Hypothalamus (tissue), 51 donors: ENCODE results near the gene OR10V1.

Experiments used
- DNase-seq, 51 donors: peaks; one replicate each; lab custom pipeline; 2025; lab: John Stamatoyannopoulos, UW

The OR10V1 gene, protein sequence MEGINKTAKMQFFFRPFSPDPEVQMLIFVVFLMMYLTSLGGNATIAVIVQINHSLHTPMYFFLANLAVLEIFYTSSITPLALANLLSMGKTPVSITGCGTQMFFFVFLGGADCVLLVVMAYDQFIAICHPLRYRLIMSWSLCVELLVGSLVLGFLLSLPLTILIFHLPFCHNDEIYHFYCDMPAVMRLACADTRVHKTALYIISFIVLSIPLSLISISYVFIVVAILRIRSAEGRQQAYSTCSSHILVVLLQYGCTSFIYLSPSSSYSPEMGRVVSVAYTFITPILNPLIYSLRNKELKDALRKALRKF

DNA sequence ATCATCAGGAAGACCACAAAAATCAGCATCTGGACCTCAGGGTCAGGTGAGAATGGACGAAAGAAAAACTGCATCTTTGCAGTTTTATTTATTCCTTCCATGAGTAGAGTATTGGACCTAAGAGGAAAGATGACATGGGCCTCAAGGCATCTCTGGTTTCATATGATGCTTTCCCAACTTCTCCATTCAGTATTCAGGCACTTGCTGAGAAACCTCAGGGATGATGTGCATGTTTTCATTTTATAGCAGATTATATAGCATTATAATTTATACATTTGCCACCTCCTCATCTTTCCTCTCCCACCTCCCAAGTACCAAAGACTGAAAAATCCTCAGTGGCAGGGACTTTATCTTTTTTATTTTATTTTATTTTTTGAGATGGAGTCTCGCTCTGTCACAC, at the start of gene OR10V1:
OR10V1 (minus strand) TSS at position 101 of the 400 bp plus-strand sequence; CDS start at position 101, 0 bp downstream.
- DNase-seq: no peak

DNA sequence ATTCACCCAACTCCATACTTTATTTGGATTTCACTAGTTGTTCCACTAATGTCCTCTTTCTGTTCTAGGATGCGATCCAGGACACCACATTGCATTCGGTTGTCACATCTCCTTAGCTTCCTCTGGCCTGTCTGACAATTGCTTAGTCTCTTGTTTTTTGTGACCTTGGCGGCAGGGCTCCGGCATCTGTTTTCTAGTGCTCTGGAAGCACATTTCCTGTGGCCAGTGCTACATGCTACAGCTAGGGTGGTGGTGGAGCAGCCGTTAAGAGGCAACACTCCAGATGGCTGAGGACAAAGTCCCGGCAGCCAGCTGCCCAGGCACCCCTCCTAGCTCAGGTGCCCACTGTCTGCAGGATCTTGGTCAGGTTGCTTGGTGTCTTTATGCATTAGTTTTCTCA, 48.3 kb upstream of the OR10V1 start:
- DNase-seq: no peak

GRCh38 chr11:59760771-59761170, 47.1 kb upstream of the OR10V1 start:
- no peak for DNase-seq

GRCh38 chr11:59759900-59760299, 46.3 kb upstream of the OR10V1 start:
- DNase-seq: no peak

- no peak for DNase-seq
Measured at GRCh38 chr11:59758401-59759037, 44.9 kb upstream of the OR10V1 start.

DNA sequence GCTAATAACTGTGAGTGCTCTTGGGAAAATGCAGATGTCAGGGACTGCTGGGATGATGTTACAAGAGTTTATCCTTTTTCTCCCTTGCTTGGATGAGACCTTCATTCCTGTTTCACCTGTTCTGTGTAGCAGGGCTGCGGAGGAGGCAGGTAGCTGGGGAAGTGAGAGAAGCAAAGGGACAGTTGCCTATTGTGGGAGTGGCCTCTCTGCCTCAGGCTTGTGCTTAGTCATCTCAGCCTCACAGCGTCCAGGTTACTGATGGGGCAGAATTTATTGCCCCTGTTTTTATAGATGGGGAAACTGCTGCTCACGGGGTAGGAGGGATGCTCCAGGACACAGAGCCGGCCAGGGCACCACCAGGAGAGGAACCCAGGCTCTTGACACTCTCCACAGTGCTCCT, 43.2 kb upstream of the OR10V1 start:
- DNase-seq: no peak

DNA sequence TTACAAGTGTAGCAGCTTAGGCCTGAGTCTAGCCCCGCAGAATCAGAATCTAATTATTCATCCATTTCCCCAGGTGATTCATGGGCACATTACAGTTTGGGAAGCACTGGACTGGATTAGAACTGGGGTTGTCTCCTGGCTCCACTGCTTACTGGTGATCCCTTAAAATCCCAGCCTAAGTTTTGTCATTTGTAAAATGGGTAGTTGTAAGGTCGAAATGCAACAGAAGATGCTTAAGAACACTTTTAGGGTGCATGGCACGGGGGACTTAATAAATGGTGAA, 42.9 kb upstream of the OR10V1 start:
- no peak for DNase-seq

- peak in 45 of 51 donors; percentile 15 to 79 (median 48) for DNase-seq
Measured at GRCh38 chr11:59755701-59756557, 42.3 kb upstream of the OR10V1 start.

DNA sequence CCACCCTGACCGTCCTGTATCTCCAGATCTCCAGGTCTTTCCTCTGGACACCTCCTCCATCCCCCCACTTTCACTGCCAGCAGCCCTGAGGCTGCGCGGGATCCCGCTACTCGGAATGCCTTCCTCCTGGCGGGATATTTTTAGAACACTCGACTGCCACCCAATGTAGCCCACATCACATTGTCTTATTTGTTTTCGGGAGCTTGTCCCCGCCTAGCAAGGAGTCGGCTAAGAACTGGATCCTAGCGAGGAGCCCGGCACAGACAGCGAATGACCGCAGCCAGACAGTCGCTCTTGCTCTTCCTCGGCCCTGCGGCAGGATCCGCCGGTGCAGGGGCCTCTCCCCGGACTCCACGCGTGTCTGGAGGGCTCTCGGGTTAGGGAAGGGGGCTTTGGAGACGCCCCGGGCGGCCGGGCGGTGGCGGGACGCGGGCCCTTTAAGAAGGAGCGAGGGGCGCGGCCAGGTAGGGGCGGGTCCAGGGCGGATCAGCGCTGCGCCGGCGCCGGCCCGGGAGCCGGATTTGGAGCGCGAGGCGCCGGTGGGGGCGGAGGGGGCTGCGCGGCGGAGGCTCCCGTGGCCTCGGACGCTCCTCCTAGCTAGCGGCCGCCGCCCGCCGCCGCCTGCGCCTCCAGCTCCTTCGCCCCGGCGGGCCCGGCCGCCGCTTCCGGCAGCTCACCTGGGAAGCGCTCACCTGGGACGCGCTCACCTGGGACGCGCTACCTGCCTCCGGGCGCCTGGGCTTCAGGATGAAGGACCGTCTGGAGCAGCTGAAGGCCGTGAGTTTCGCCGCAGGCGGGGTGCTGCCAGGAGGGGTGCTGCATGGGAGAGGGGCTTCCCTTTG, 41.4 kb upstream of the OR10V1 start, which contains the start of gene STX3:
STX3 (plus strand) TSS at position 518 of the 842 bp plus-strand sequence; CDS start at position 748, 230 bp downstream.
- DNase-seq: peak in 37 of 51 donors; percentile 6 to 74 (median 42)

DNA sequence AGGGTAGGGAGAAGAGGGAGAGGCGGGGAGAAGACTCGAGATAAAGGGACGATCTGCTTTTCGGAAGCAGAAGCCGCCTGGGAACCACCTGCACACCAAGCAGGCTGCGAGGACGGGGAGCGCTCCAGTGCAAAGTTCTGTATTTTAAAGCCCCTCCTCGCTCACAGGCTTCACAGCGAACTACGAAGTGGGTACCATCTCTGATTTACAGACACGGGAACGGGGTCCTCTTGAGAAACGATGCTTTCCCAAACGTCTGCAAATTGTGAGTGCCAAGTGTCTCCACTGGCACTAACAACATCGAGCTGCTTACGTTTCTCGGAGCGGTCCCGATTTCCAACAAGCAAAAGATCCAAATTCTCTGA, 40.8 kb upstream of the OR10V1 start:
- DNase-seq: peak in 7 of 51 donors; percentile 13 to 73 (median 30)

- peak; percentile 21 to 89 (median 67) for DNase-seq
Measured at GRCh38 chr11:59753650-59754493, 40.2 kb upstream of the OR10V1 start.

DNA sequence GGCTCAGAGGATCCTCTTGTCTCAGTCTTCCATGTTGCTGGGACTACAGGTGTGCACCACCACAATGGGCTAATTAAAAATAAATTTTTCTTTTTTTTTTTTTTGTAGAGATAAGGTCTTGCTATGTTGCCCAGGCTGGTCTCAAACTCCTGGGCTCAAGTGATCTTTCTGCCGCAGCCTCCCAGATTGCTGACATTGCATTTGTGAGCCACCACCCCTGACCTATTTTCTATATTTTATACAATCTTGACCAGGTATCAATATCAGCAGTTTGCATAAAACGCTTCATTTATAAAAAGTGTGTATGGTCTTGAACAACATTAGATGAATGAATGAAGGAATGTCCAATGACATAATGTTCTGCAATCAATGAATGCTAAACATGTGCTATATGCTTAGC, 32.5 kb upstream of the OR10V1 start:
- no peak for DNase-seq

- no peak for DNase-seq
Measured at GRCh38 chr11:59730896-59731565, 17.4 kb upstream of the OR10V1 start.

DNA sequence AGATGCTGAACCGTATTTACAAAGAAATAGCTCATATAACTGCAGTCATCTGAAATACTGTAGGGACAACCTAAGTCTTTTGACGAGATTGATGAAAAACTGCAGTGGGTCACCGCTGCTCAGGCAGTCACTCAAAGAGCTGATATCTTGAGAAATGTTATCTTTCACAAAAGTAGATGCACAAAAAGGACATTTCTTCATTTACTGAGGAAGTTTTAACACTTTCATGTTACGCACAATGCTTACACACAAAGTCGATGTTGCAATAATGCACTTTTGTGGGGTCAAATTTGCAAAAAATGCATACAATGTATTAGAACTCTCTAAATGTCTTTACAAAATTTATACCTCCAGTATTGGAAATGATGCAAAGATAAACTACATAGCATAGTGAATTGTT, 16.2 kb upstream of the OR10V1 start:
- DNase-seq: no peak

GRCh38 chr11:59728913-59729312, 15.3 kb upstream of the OR10V1 start:
- DNase-seq: no peak

GRCh38 chr11:59728154-59728553, 14.5 kb upstream of the OR10V1 start:
- DNase-seq: no peak

- DNase-seq: no peak
Measured at GRCh38 chr11:59727426-59727825, 13.8 kb upstream of the OR10V1 start.

GRCh38 chr11:59724066-59724465, 10.4 kb upstream of the OR10V1 start:
- DNase-seq: no peak

- peak in 2 of 51 donors; percentile 1 for DNase-seq
Measured at GRCh38 chr11:59719556-59719955, 5.9 kb upstream of the OR10V1 start.
